HG03060 (cell line): ENCODE results near the gene VILL.

Experiments
- ATAC-seq: cut with Tn5 transposase; IDR thresholded peaks from one replicate; pipeline ENCODE4 v1.9.1; 2021; ENCODE audit warnings: low read depth, moderate number of reproducible peaks; ENCODE audit not compliant: unreplicated experiment

The VILL gene

GRCh38 chr3:37990527-37990926 is at the start of gene VILL:
VILL (plus strand) TSS chr3:37990786; CDS start chr3:37993673, 2,887 bp downstream.
- no peak for ATAC-seq

GRCh38 chr3:37941608-37942508 is 48.7 kb upstream of the VILL start:
- no peak for ATAC-seq

- no peak for ATAC-seq
Measured at GRCh38 chr3:37942646-37943045, 47.9 kb upstream of the VILL start.

- ATAC-seq: no peak
Measured at GRCh38 chr3:37943126-37943525, 47.5 kb upstream of the VILL start.

- no peak for ATAC-seq
Measured at GRCh38 chr3:37943631-37944314, 46.8 kb upstream of the VILL start.

- no peak for ATAC-seq
Measured at GRCh38 chr3:37944391-37944842, 46.2 kb upstream of the VILL start.

GRCh38 chr3:37945156-37945806 is 45.3 kb upstream of the VILL start:
- ATAC-seq: no peak

- no peak for ATAC-seq
Measured at GRCh38 chr3:37945807-37946530, 44.6 kb upstream of the VILL start.

GRCh38 chr3:37946531-37946889 is 44.1 kb upstream of the VILL start:
- ATAC-seq: no peak

- ATAC-seq: no peak
Measured at GRCh38 chr3:37949866-37950265, 40.7 kb upstream of the VILL start.

- no peak for ATAC-seq
Measured at GRCh38 chr3:37952564-37952963, 38.0 kb upstream of the VILL start.

GRCh38 chr3:37953226-37953625 is 37.4 kb upstream of the VILL start:
- no peak for ATAC-seq

- ATAC-seq: no peak
Measured at GRCh38 chr3:37953707-37954394, 36.7 kb upstream of the VILL start.

GRCh38 chr3:37954881-37955280 is 35.7 kb upstream of the VILL start:
- no peak for ATAC-seq

- ATAC-seq: no peak
Measured at GRCh38 chr3:37955918-37956707, 34.5 kb upstream of the VILL start.

GRCh38 chr3:37956723-37957538 is 33.7 kb upstream of the VILL start:
- no peak for ATAC-seq

- no peak for ATAC-seq
Measured at GRCh38 chr3:37957539-37957936, 33.0 kb upstream of the VILL start.

GRCh38 chr3:37961622-37962431 is 28.8 kb upstream of the VILL start:
- no peak for ATAC-seq
